HCT116 (cell line): Measurements from ENCODE around the gene CDKL2. TPM values are rescaled to one million over a fixed set of nuclear protein-coding genes. Genes with fewer than 3 reads are reported as not detected.

Experiments used
- ATAC-seq: fragments of 200-7000 bp; cut with Tn5 transposase; 2 replicates; pipeline ENCODE4 v1.9.1; 2020; ENCODE audit warnings: mild to moderate bottlenecking, moderate library complexity
- BruUV-seq: library from RNA; stranded (reverse); fragments of 400-500 nt; replicated peaks from 2 replicates; lab custom pipeline; 2021; lab: Mats Ljungman, UMichigan
- CTCF ChIA-PET: fragments of 300-600 bp; sonication (Branson Sonifier 250); formaldehyde crosslinking; loops from one replicate; lab custom pipeline; 2021; ENCODE audit warnings: antibody characterized with exemption; lab: Charles Lee
- POLR2A ChIA-PET: fragments of 300-600, 350-600 bp; sonication (Branson Sonifier 250); formaldehyde crosslinking; loops from one replicate; lab custom pipeline; 2021; ENCODE audit warnings: antibody characterized with exemption; lab: Charles Lee
- RAD21 ChIA-PET, 2 experiments: fragments of 300-600 bp; sonication (Branson Sonifier 250); formaldehyde crosslinking; loops; one replicate each; lab custom pipeline; 2023; ENCODE audit warnings: low total read pairs in 2 of 2; ENCODE audit not compliant: uncharacterized antibody in 2 of 2, unreplicated experiment in 2 of 2, low non-redundant PET in 1 of 2; lab: Charles Lee
- DNase-seq: peaks from one replicate; pipeline ENCODE4 v3.0.0-alpha.2; 2010; ENCODE audit warnings: low read depth, low spot score
- H2AFZ ChIP-seq: fragments of 200-600 bp; shearing (Covaris generic), sonication (generic); 2 replicates; pipeline ENCODE4 v1.6.1; 2017; ENCODE audit warnings: low read depth, mixed run types, mixed read lengths, antibody characterized with exemption, low read length; ENCODE audit not compliant: poor library complexity, severe bottlenecking
- H3K27ac ChIP-seq: 2 replicates; pipeline ENCODE4 v1.5.1; 2012; ENCODE audit warnings: low read depth, low read length
- H3K27me3 ChIP-seq: fragments of 200-600 bp; sonication (generic); 2 replicates; pipeline ENCODE4 v1.6.1; 2016; ENCODE audit warnings: mixed run types, low read length, mixed read lengths; ENCODE audit not compliant: insufficient read depth
- H3K36me3 ChIP-seq, 2 experiments: fragments of 200-500 bp in 1 of 2; fragments of 200-600 bp in 1 of 2; sonication (Bioruptor generic) in 1 of 2; sonication (generic) in 1 of 2; 2 replicates each; pipeline versions ENCODE4 v1.5.1 to v1.6.1; 2014 to 2016; ENCODE audit warnings: low read length in 2 of 2, inconsistent platforms in 1 of 2, mixed read lengths in 1 of 2, mixed run types in 1 of 2; ENCODE audit not compliant: insufficient read depth in 2 of 2, control insufficient read depth in 1 of 2
- H3K4me1 ChIP-seq, 2 experiments: fragments of 200-600 bp in 1 of 2; sonication (generic) in 1 of 2; 2 replicates each; pipeline versions ENCODE4 v1.5.1 to v1.6.1; 2012 to 2017; ENCODE audit warnings: low read length in 2 of 2, inconsistent platforms in 1 of 2, mild to moderate bottlenecking in 1 of 2, mixed read lengths in 1 of 2, mixed run types in 1 of 2, moderate library complexity in 1 of 2; ENCODE audit not compliant: insufficient read depth in 2 of 2, control insufficient read depth in 1 of 2
- H3K4me2 ChIP-seq: fragments of 200-600 bp; sonication (generic); 2 replicates; pipeline ENCODE4 v1.6.1; 2017; ENCODE audit warnings: mixed run types, low read length, mixed read lengths
- H3K4me3 ChIP-seq, 2 experiments: fragments of 200-600 bp in 1 of 2; sonication (generic) in 1 of 2; replicated peaks in 1 of 2; 2 replicates each; pipeline ENCODE4 v1.5.1; 2011 to 2016; ENCODE audit warnings: low read length in 2 of 2, control low read depth in 1 of 2, low read depth in 1 of 2, mild to moderate bottlenecking in 1 of 2, mixed read lengths in 1 of 2, mixed run types in 1 of 2
- H3K79me2 ChIP-seq: fragments of 200-600 bp; sonication (generic); 2 replicates; pipeline ENCODE4 v1.6.1; 2017; ENCODE audit warnings: mild to moderate bottlenecking, mixed run types, low read length, moderate library complexity, mixed read lengths; ENCODE audit not compliant: insufficient read depth
- H3K9ac ChIP-seq: fragments of 200-600 bp; sonication (generic); 2 replicates; pipeline ENCODE4 v1.6.1; 2016; ENCODE audit warnings: low read length, mixed read lengths
- H3K9me2 ChIP-seq: fragments of 200-600 bp; sonication (generic), shearing (Covaris generic); 2 replicates; pipeline ENCODE4 v1.6.1; 2017; ENCODE audit warnings: mixed run types, mild to moderate bottlenecking, moderate library complexity; ENCODE audit not compliant: insufficient read depth
- H3K9me3 ChIP-seq, 2 experiments: fragments of 200-500 bp in 1 of 2; fragments of 200-600 bp in 1 of 2; sonication (Bioruptor generic) in 1 of 2; sonication (generic) in 1 of 2; 2 replicates each; pipeline ENCODE4 v1.6.1; 2014 to 2017; ENCODE audit warnings: low read length in 2 of 2, mixed read lengths in 2 of 2, inconsistent platforms in 1 of 2, low read depth in 1 of 2, mild to moderate bottlenecking in 1 of 2, mixed run types in 1 of 2, moderate library complexity in 1 of 2; ENCODE audit not compliant: control insufficient read depth in 1 of 2, insufficient read depth in 1 of 2
- H4K20me1 ChIP-seq: fragments of 200-600 bp; sonication (generic), shearing (Covaris generic); 2 replicates; pipeline ENCODE4 v1.6.1; 2017; ENCODE audit warnings: mixed run types, mild to moderate bottlenecking, moderate library complexity; ENCODE audit not compliant: insufficient read depth
- CBX3 ChIP-seq: IDR thresholded peaks from 2 replicates; pipeline ENCODE4 v1.6.1; 2012; ENCODE audit warnings: low read depth
- ELF1 ChIP-seq: IDR thresholded peaks from 2 replicates; pipeline ENCODE4 v1.6.1; 2012; ENCODE audit warnings: low read depth, borderline replicate concordance
- EZH2phosphoT487 ChIP-seq: fragments of 200-600 bp; IDR thresholded peaks from 2 replicates; pipeline ENCODE4 v1.6.1; 2018; ENCODE audit warnings: antibody characterized with exemption, borderline replicate concordance
- FOSL1 ChIP-seq: IDR thresholded peaks from 2 replicates; pipeline ENCODE4 v1.6.1; 2012; ENCODE audit warnings: low read depth
- RAD21 ChIP-seq: IDR thresholded peaks from 2 replicates; pipeline ENCODE4 v1.6.1; 2012; ENCODE audit warnings: low read depth, mild to moderate bottlenecking
- REST ChIP-seq: IDR thresholded peaks from 2 replicates; pipeline ENCODE4 v1.6.1; 2012; ENCODE audit warnings: low read depth
- SIN3A ChIP-seq: IDR thresholded peaks from 2 replicates; pipeline ENCODE4 v1.6.1; 2012; ENCODE audit warnings: low read depth
- SP1 ChIP-seq: IDR thresholded peaks from 2 replicates; pipeline ENCODE4 v1.6.1; 2012; ENCODE audit warnings: low read depth
- SRF ChIP-seq: IDR thresholded peaks from 2 replicates; pipeline ENCODE4 v1.6.1; 2012; ENCODE audit warnings: low read depth
- TCF7L2 ChIP-seq: IDR thresholded peaks from 2 replicates; pipeline ENCODE4 v1.7.0; 2011; ENCODE audit warnings: borderline replicate concordance, inconsistent platforms; ENCODE audit not compliant: insufficient read depth, insufficient read length; ENCODE audit errors: extremely low read depth
- YY1 ChIP-seq: IDR thresholded peaks from 2 replicates; pipeline ENCODE4 v1.6.1; 2011; ENCODE audit warnings: low read length, low read depth, moderate library complexity, mild to moderate bottlenecking; ENCODE audit not compliant: insufficient replicate concordance; ENCODE audit errors: extremely low read depth
- ZNF274 ChIP-seq: fragments of 200-500 bp; sonication (Bioruptor generic); IDR thresholded peaks from 2 replicates; pipeline ENCODE4 v1.6.1; 2014; ENCODE audit warnings: mild to moderate bottlenecking, low read depth, low read length, inconsistent platforms
- intact Hi-C: fragments of 100-400 bp; cut with micrococcal nuclease; formaldehyde crosslinking; loops from 2 replicates; pipeline ENCODE4 v1.10.0; 2022
- total RNA-seq: library from RNA; stranded (reverse); gene quantifications from one replicate; pipeline ENCODE4 v1.2.1, GENCODE V29; 2021; ENCODE audit not compliant: unreplicated experiment

Gene CDKL2
- total RNA-seq, 1 experiment from 2014 or later: 1.2 TPM

GRCh38 chr4:75634951-75635350 lies 4.6 kb upstream of the CDKL2 start:
- no peaks in the 10 kb centered on the region for H3K9me3 ChIP-seq
- no peaks in the 10 kb centered on the region for H3K79me2 ChIP-seq
- ATAC-seq (no peak), DNase-seq (no peak)
- no TSS peak for BruUV-seq
- no peaks in the 10 kb centered on the region for H3K9me2 ChIP-seq
- no peaks in the 10 kb centered on the region for H3K27me3 ChIP-seq
- H3K4me2 ChIP-seq: no peak overlapping the region
- ChIA-PET CTCF (no interaction called here), POLR2A (no interaction called here), RAD21 (no interaction called here)
- H3K4me1 ChIP-seq: peaks cover 7 to 13% of the 10 kb centered on the region in 2 experiments; a peak in 3 of 4 replicates
- no peak overlapping the region for H3K4me3 ChIP-seq
- H3K36me3 ChIP-seq: no peaks in the 10 kb centered on the region
- intact Hi-C loops: no loop called here
- no peaks in the 10 kb centered on the region for H4K20me1 ChIP-seq
- H2AFZ ChIP-seq: no peak overlapping the region
- no peak overlapping the region for H3K9ac ChIP-seq
- TF ChIP-seq EZH2phosphoT487 (no peak), CBX3 (no peak), REST (no peak), SP1 (no peak), SIN3A (no peak), RAD21 (no peak), SRF (no peak), ZNF274 (no peak), YY1 (no peak), FOSL1 (no peak), ELF1 (no peak), TCF7L2 (no peak)
- no peak overlapping the region for H3K27ac ChIP-seq
